Stimulated activated naive B cell treated with anti-CD40 and anti-IgM and Interleukin-4, amounts not matched to agents 10 μg/mL and 1 μg/mL and 100 μg/mL, for 72 hours (primary cell): ENCODE data around the gene VLDLR.

Experiments
- ATAC-seq, 2 donors: fragments of 150-1000 bp; cut with Tn5 transposase; replicated peaks; 2 replicates each; pipeline ENCODE4 v1.10.0; 2021; ENCODE audit warnings: moderate library complexity in 1 of 2
- DNase-seq: peaks from one replicate; pipeline ENCODE4 v3.0.0; 2021
- H3K27ac Mint-ChIP-seq: one replicate; pipeline ENCODE4 v1.8.0; 2022; ENCODE audit warnings: mild to moderate bottlenecking, mixed read lengths
- H3K27me3 Mint-ChIP-seq, 2 donors: one replicate each; pipeline ENCODE4 v1.8.0; 2022; ENCODE audit warnings: mixed read lengths in 2 of 2
- H3K36me3 Mint-ChIP-seq, 2 donors: one replicate each; pipeline ENCODE4 v1.8.0; 2022; ENCODE audit warnings: mixed read lengths in 2 of 2, mild to moderate bottlenecking in 1 of 2
- H3K4me1 Mint-ChIP-seq, 2 donors: one replicate each; pipeline ENCODE4 v1.8.0; 2022; ENCODE audit warnings: mixed read lengths in 2 of 2, mild to moderate bottlenecking in 1 of 2
- H3K4me3 Mint-ChIP-seq, 2 donors: one replicate each; pipeline ENCODE4 v1.8.0; 2022; ENCODE audit warnings: mild to moderate bottlenecking in 2 of 2, mixed read lengths in 2 of 2, moderate library complexity in 1 of 2
- H3K9me3 Mint-ChIP-seq, 2 donors: one replicate each; pipeline ENCODE4 v1.8.0; 2022; ENCODE audit warnings: mixed read lengths in 2 of 2, mild to moderate bottlenecking in 1 of 2

The VLDLR gene

DNA sequence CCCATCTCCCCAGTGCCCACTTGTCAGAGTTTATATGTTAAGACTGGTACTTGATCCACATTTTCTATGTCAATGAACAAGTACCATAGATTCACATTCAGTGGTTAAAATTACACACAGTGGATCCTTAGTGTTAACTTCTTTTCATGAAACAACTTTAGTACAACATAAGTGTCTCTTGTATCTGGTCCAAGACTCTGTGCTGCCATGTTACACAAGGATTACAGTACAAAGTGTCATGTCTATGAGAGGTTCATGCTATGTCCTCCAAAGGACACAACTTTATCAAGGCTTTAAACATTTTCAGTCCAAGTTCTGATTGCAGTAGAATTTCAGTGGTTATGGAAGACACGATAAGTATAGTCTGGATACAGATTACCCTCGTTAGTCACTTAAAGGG is 13.3 kb upstream of the VLDLR start:
- no peaks in the 10 kb centered on the region for H3K36me3 Mint-ChIP-seq
- H3K27me3 Mint-ChIP-seq, result peaks cover 22% of the 10 kb centered on the region in 2 donors
- no peaks in the 10 kb centered on the region for H3K9me3 Mint-ChIP-seq
- ATAC-seq, result no peak
- no peak for DNase-seq
- no peak overlapping the region for H3K4me3 Mint-ChIP-seq
- no peak overlapping the region for H3K27ac Mint-ChIP-seq
- H3K4me1 Mint-ChIP-seq, result no peaks in the 10 kb centered on the region

DNA sequence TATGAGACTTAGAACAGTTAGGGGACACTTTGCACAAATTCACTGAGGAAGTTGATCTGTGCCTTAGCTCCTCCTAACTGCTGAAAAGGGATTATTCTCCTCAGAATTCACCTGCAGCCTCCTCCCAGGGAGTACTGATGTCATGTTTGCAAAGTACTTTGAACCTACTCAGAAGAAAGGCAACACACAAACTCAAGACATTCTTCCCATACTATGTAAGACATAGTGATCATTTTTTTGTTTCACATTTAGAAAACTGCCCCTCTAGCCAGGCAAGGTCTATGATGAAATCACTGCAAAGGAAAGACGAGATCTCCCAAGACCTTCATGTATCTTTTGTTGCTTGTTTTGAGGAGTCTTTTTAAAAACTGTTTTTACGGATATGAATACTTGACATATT is 10.6 kb upstream of the VLDLR start:
- H3K9me3 Mint-ChIP-seq, result no peaks in the 10 kb centered on the region
- H3K36me3 Mint-ChIP-seq, result no peaks in the 10 kb centered on the region
- H3K4me3 Mint-ChIP-seq, result no peak overlapping the region
- DNase-seq (no peak), ATAC-seq (no peak)
- H3K4me1 Mint-ChIP-seq, result no peaks in the 10 kb centered on the region
- H3K27me3 Mint-ChIP-seq, result peaks cover 23 to 24% of the 10 kb centered on the region in 2 donors
- H3K27ac Mint-ChIP-seq, result no peak overlapping the region

DNA sequence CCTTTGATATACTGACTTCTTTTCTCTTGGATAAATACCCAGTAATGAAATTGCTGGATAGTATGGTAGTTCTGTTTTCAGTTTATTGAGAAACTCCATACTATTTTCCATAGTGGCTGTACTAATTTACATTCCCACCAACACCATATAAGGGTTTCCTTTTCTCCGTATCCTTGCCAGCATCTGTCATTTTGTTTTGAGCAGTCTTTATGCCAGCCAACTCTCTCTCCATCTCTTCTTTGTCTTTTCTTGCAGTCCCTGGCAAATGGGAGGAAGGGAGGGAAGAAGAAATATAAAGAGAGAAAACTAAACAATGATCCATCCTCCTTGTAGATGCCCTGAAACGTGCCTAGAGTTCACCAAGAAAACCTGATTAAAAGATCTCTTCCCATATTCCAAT is 9.6 kb upstream of the VLDLR start:
- Mint-ChIP-seq H3K36me3 (no peaks in the 10 kb centered on the region), H3K9me3 (no peaks in the 10 kb centered on the region), H3K4me3 (no peak overlapping the region), H3K27me3 (peaks cover 23 to 24% of the 10 kb centered on the region in 2 donors), H3K4me1 (no peaks in the 10 kb centered on the region), H3K27ac (no peak overlapping the region)
- DNase-seq (no peak), ATAC-seq (no peak)

DNA sequence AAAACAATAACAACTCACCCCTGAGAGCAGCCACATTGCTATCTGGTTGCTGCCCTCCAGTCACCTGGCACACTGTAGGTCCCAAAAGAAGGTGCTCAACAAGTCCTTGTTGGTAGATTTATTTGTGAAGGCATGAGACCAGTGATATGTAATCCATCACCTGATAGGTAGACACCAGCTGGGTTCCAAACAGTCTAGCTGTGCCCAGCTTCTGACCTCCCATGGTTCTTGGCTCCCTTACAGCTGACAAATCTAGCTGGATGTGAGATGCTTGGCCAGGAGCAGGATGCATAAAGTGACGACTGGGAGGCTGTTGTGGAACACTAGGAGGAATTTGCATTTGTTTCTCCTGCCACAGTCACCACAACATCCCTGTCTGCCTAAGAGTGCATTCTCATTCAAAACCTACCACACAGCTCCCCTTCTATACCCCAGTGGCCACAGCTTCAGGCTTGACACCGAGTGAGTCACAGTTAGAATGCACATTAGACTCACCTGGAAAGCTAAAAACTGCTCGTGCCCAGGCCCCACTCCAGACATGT is 7.8 kb upstream of the VLDLR start:
- Mint-ChIP-seq H3K4me1 (no peaks in the 10 kb centered on the region), H3K27ac (no peak overlapping the region), H3K36me3 (peaks cover 0 to 3% of the 10 kb centered on the region in 2 donors), H3K4me3 (no peak overlapping the region), H3K27me3 (peaks cover 28% of the 10 kb centered on the region in 2 donors), H3K9me3 (peaks cover 0 to 4% of the 10 kb centered on the region in 2 donors)
- ATAC-seq, result no peak
- DNase-seq, result no peak

DNA sequence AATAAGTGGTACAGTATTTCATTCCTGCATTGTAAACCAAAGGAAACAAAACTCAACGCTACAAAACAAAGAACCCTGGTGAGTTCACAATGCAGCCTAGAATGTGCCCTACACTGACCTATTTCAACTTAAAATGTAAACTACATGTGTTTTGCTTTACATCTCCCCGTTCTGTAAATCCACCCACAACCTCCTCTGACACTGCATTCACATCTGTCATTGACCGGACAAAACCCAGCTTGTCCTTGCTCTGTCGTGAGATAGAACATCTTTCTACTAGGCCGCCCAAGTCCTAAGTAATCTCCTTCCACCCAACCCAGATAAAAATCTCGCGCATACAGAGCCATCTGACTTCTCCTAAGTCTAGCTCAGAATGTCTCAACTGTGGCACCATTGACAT is 6.1 kb upstream of the VLDLR start:
- H3K4me1 Mint-ChIP-seq, result no peaks in the 10 kb centered on the region
- H3K27ac Mint-ChIP-seq, result no peak overlapping the region
- ATAC-seq (no peak), DNase-seq (no peak)
- H3K9me3 Mint-ChIP-seq, result peaks cover 0 to 4% of the 10 kb centered on the region in 2 donors
- H3K36me3 Mint-ChIP-seq, result peaks cover 0 to 3% of the 10 kb centered on the region in 2 donors
- H3K27me3 Mint-ChIP-seq, result peaks cover 41 to 45% of the 10 kb centered on the region in 2 donors
- H3K4me3 Mint-ChIP-seq, result no peak overlapping the region

DNA sequence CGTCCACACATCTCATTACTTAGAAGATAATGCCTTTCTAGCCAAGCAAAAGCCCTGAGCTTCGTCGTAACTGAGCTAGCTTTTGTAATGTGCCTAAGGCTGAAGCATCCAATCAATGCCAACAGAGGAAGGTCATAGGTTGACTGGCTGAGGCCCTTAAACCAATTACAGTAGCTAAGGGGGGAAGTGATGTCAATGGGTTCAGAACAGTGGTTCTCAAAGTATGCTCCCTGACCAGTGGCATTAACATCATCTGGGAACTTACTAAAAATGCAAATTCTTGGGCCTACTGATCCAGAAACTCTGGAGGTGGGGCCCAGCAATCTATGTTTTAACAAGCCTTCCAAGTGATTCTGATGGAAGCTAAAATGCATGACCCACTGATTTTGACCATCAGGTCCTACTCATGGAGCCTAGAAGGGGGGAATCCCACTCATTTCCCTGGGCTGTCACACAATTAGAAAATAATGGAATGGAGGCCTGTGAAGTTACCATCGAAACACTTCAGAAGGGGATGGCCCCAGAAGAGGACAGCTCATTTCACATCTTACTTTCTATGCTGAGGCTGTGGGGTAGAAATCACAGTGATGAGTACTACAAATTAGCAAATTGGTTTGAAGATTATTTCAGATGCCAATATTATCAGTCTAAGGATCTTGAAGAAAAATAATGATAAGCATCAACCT is 4.8 kb upstream of the VLDLR start:
- DNase-seq (no peak), ATAC-seq (peak; percentile 56 to 68)
- H3K27me3 Mint-ChIP-seq, result peaks cover 48 to 54% of the 10 kb centered on the region in 2 donors
- no peak overlapping the region for H3K4me3 Mint-ChIP-seq
- no peak overlapping the region for H3K27ac Mint-ChIP-seq
- H3K36me3 Mint-ChIP-seq, result peaks cover 0 to 3% of the 10 kb centered on the region in 2 donors
- H3K4me1 Mint-ChIP-seq, result peaks cover 4 to 9% of the 10 kb centered on the region in 2 donors
- H3K9me3 Mint-ChIP-seq, result peaks cover 0 to 4% of the 10 kb centered on the region in 2 donors

DNA sequence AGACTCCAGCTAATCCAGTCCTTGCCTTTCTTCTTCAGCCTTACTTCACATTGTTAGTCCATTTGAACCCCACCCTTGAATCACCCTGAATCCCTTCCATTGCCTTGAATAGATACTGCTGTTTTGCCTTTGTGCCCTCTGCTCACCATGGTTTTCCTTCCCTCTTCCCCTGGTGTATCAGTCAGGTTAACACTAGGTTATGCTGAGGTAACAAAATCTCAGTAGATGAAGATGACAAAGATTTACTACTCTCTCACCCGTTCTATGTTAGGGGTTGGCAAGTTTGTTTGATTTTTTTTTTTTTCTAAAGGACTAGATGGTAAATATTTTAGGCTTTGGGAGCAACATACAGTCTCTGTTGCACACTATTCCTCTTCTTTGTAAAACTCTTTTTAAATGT is 3.3 kb upstream of the VLDLR start:
- peaks cover 51 to 55% of the 10 kb centered on the region in 2 donors for H3K27me3 Mint-ChIP-seq
- H3K36me3 Mint-ChIP-seq, result peaks cover 2 to 3% of the 10 kb centered on the region in 2 donors
- peaks cover 0 to 4% of the 10 kb centered on the region in 2 donors for H3K9me3 Mint-ChIP-seq
- H3K4me3 Mint-ChIP-seq, result no peak overlapping the region
- no peak overlapping the region for H3K27ac Mint-ChIP-seq
- DNase-seq (no peak), ATAC-seq (no peak)
- H3K4me1 Mint-ChIP-seq, result peaks cover 10 to 20% of the 10 kb centered on the region in 2 donors

DNA sequence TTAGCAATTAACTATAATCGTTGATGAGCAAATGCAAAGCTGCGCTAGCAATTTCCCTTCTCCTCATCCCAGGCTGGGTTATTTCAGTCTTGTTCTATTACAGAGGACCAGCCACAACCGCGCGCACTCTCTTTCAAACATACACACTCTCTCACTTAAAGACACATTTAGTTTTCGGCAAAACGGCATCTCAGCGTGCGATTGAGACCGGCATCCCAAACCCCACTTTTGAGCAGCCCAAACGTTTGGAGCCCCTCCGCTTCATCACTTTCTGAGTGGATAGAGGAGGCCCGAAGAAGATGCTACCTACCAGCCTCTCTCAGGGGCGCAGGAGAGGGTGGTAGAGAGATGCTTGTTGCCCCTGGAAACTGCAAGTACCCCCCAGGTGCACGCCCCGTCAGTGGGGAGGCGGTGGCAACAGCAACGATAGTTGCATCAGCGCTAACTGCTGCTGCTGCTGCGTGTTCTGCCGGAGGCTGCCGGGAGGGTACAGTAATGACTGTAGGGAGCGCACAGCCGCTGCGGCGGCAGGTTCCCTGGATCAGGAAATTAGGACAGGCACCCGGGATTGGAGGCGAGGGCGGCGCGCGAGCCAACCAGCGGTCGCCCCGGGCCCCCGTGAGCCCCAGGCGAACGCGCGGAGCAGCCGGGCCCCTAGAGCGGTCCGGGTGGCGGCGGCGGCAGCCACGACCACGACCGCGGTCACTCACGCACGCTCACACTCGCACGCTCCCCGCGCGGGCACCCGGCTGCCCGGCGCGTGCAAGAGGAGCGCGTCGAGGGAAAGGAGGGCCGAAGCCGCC is 467 bp upstream of the VLDLR start:
- H3K9me3 Mint-ChIP-seq, result peaks cover 0 to 4% of the 10 kb centered on the region in 2 donors
- no peak overlapping the region for H3K27ac Mint-ChIP-seq
- ATAC-seq (peak; percentile 46 to 50), DNase-seq (peak; percentile 1)
- peak overlapping the region; percentile 81 to 84 for H3K4me3 Mint-ChIP-seq
- H3K36me3 Mint-ChIP-seq, result peaks cover 2 to 3% of the 10 kb centered on the region in 2 donors
- H3K4me1 Mint-ChIP-seq, result peaks cover 10 to 23% of the 10 kb centered on the region in 2 donors
- peaks cover 69 to 73% of the 10 kb centered on the region in 2 donors for H3K27me3 Mint-ChIP-seq

DNA sequence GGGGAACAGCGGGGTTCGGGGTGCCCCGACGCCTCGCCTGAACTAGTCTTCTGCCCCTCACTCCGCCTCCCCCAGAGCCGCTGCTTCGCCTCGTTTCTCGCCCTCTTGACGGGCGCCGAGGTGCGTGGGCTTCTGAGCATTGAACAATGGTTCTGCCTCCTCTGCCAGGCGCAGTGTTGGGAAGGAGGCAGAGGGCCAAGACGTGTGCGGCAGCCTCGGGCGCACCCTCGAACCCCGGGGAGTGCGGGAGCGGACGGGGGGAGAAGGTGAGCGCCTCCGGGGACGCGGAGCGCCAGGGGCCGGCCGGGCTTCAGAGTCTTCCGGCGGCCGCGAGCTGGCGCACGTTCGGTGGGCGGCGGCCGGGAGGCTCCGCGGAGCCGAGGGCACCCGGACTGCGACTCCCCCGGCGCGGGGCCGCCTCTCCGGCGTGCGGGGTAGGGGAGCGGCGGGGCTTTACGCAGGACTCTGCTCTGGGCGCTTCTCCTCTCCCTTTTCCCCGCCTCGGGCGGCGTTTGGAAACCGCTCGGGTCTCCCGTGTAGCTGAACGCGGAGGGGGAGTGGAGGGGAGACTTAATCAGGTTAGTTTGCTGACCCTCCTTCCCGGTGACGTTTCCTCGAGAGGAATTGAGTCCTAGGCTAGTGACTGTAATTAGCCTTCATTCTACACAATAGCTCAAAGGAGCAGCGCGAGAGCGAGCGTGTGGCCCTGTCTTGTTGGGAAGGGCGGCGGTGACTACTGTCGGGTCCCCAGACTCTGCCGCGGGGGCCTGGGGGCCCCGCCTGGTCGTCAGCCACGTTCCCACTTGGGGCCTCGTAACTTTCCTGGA is 1.1 kb downstream of the VLDLR start:
- H3K9me3 Mint-ChIP-seq, result peaks cover 0 to 4% of the 10 kb centered on the region in 2 donors
- H3K27me3 Mint-ChIP-seq, result peaks cover 73 to 83% of the 10 kb centered on the region in 2 donors
- DNase-seq (peak; percentile 3), ATAC-seq (peak; percentile 24 to 25)
- peaks cover 2 to 3% of the 10 kb centered on the region in 2 donors for H3K36me3 Mint-ChIP-seq
- peaks cover 10 to 23% of the 10 kb centered on the region in 2 donors for H3K4me1 Mint-ChIP-seq
- peak overlapping the region; percentile 80 to 84 for H3K4me3 Mint-ChIP-seq
- peak overlapping the region; percentile 48 for H3K27ac Mint-ChIP-seq

DNA sequence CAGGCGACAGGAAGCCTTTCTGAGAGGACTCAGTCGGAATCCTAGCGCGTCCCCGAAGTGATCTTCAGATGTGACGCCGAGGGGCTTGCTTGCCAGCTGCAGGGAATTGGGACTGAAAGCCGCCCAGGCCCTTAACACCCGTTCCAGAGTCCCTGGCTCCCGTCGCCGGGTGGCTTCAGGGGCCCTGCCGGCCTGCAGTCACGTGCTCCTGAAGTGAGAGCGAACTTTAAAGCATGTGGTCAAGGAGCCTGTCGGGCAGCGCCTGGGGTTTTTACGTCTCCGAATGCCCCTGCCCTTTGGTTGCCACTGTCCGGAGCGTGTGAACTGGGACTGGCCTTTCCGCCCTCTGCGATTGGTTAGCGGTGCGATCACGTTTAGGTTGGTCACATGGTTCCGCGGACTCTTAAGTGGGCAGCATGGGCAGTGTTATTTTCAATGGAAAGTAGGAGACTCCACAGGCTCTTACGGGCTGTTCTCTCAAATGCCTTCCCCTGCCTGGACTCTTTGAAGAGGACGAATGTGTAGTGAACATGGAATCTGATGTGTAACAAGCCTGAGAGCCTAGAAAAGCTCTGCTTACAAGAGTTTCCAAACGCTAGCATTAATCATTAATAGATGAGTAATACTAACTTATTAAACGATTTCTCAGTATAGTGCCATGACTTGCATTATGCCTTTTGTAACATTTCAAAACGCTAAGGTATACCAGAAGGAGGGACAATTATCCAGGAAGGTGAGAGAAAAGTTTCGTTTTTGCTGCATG is 1.9 kb downstream of the VLDLR start:
- peak overlapping the region; percentile 53 to 84 for H3K4me3 Mint-ChIP-seq
- H3K27me3 Mint-ChIP-seq, result peaks cover 66 to 77% of the 10 kb centered on the region in 2 donors
- peaks cover 0 to 2% of the 10 kb centered on the region in 2 donors for H3K36me3 Mint-ChIP-seq
- ATAC-seq, result no peak
- peaks cover 10 to 23% of the 10 kb centered on the region in 2 donors for H3K4me1 Mint-ChIP-seq
- H3K27ac Mint-ChIP-seq, result no peak overlapping the region
- DNase-seq, result no peak
- H3K9me3 Mint-ChIP-seq, result peaks cover 0 to under 1% of the 10 kb centered on the region in 2 donors

DNA sequence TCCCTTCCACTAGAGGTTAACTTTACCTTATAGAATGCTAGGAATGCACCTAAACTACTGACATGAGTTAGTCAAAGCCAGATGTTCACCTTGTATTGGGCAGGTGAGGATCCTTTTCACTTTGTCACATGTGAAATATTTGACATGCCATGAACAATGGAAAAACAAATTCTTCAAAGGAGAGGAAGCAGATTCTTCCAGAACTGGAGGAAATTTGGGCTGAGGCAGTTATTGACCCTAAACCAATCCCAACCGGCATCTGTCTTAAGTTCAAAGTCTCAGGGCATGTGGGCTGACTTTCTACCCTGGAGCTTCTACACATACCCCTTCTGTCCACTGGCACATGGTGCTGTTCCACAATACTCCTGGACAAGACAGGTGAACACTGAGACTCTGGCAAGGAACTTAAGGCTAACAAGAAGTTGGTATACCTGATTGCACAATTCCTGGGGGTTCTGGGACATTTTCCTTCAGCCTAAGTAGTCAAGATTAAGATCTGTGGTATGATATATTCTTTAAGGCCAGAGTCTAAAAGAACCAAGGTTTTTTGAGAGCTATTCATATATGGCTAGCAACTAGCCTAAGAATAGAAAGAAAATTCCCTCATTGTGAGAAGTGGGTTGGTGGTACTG is 2.6 kb downstream of the VLDLR start:
- Mint-ChIP-seq H3K4me3 (no peak overlapping the region), H3K36me3 (peaks cover 0 to 2% of the 10 kb centered on the region in 2 donors), H3K4me1 (peaks cover 10 to 23% of the 10 kb centered on the region in 2 donors), H3K9me3 (no peaks in the 10 kb centered on the region), H3K27me3 (peaks cover 59 to 70% of the 10 kb centered on the region in 2 donors), H3K27ac (no peak overlapping the region)
- no peak for ATAC-seq
- no peak for DNase-seq

DNA sequence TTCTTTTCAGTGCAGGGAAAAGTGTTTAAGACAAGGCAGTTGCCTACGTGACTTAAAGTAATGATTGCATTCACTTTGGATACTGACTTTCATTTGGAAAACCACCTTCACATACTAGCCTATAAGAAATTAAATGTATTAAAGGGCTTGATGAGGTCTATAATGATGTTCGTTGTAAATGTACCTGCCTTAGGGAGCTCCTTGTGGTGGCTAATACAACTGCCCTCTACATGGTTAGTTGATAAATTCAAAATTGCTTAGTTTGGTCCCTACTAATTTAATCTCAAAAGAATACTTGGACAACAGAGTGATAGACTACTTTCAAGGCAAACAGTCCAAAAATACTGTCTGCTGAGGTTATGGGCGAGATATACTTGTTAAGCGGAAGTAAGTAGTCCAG is 3.8 kb downstream of the VLDLR start:
- H3K36me3 Mint-ChIP-seq, result peaks cover 0 to 2% of the 10 kb centered on the region in 2 donors
- ATAC-seq (no peak), DNase-seq (no peak)
- H3K27ac Mint-ChIP-seq, result no peak overlapping the region
- H3K4me3 Mint-ChIP-seq, result no peak overlapping the region
- peaks cover 10 to 23% of the 10 kb centered on the region in 2 donors for H3K4me1 Mint-ChIP-seq
- H3K9me3 Mint-ChIP-seq, result no peaks in the 10 kb centered on the region
- peaks cover 48 to 58% of the 10 kb centered on the region in 2 donors for H3K27me3 Mint-ChIP-seq

DNA sequence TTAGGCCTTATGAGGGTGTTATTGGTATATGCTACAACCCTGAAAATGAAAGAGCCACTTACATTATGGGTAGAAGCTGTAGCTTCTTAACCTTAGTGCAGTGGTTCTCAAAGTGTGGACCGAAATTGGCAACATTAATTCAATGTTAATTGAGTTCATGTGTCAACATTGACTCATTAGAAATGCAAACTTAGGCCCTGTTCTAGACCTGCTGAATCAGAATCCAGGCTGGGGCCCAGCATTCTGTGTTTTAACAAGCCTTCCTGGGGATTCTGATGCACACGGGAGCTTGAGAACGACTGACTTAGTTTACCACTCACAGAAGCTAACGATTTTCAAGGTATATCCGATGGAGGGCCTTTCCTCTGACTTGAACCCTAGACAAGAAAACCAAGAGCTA is 7.3 kb downstream of the VLDLR start:
- Mint-ChIP-seq H3K4me1 (no peaks in the 10 kb centered on the region), H3K4me3 (no peak overlapping the region), H3K27ac (no peak overlapping the region), H3K36me3 (no peaks in the 10 kb centered on the region), H3K27me3 (peaks cover 28 to 37% of the 10 kb centered on the region in 2 donors), H3K9me3 (peaks cover 3 to 5% of the 10 kb centered on the region in 2 donors)
- DNase-seq (no peak), ATAC-seq (no peak)
